Trophoblast cell (in vitro differentiated cells and primary cell): ENCODE measurements around the gene EPB41L1.

Experiments used
- DNase-seq, 2 donors: peaks; one replicate each; pipeline ENCODE4 v3.0.0-alpha.2; 2016
- H2AFZ ChIP-seq: 2 replicates; pipeline ENCODE4 v1.6.1; 2013; ENCODE audit warnings: low read length, moderate library complexity, mild to moderate bottlenecking; ENCODE audit not compliant: insufficient read depth, poor library complexity
- H2AK5ac ChIP-seq: 2 replicates; pipeline ENCODE4 v1.6.1; 2013; ENCODE audit warnings: mild to moderate bottlenecking, low read length
- H2BK120ac ChIP-seq: 2 replicates; pipeline ENCODE4 v1.6.1; 2013; ENCODE audit warnings: low read length, mild to moderate bottlenecking, moderate library complexity; ENCODE audit not compliant: insufficient read depth, poor library complexity
- H2BK12ac ChIP-seq: 2 replicates; pipeline ENCODE4 v1.6.1; 2013; ENCODE audit warnings: mild to moderate bottlenecking, low read length, moderate library complexity
- H2BK5ac ChIP-seq: 2 replicates; pipeline ENCODE4 v1.6.1; 2013; ENCODE audit warnings: low read length, low read depth, moderate library complexity, mild to moderate bottlenecking; ENCODE audit not compliant: poor library complexity
- H3K14ac ChIP-seq: 2 replicates; pipeline ENCODE4 v1.6.1; 2013; ENCODE audit warnings: mild to moderate bottlenecking, low read length
- H3K18ac ChIP-seq: 2 replicates; pipeline ENCODE4 v1.6.1; 2013; ENCODE audit warnings: mild to moderate bottlenecking, low read length
- H3K23ac ChIP-seq: 2 replicates; pipeline ENCODE4 v1.6.1; 2013; ENCODE audit warnings: low read length
- H3K27ac ChIP-seq: 2 replicates; pipeline ENCODE4 v1.5.1; 2013; ENCODE audit warnings: low read depth, mild to moderate bottlenecking, inconsistent platforms, low read length, moderate library complexity
- H3K27me3 ChIP-seq: 2 replicates; pipeline ENCODE4 v1.6.1; 2013; ENCODE audit warnings: inconsistent platforms, mild to moderate bottlenecking, low read length, moderate library complexity; ENCODE audit not compliant: insufficient read depth
- H3K36me3 ChIP-seq, 2 experiments: 1 replicate in 1 of 2; 2 replicates in 1 of 2; pipeline ENCODE4 v1.6.1; 2013; ENCODE audit warnings: low read length in 2 of 2, mild to moderate bottlenecking in 2 of 2, moderate library complexity in 1 of 2; ENCODE audit not compliant: insufficient read depth in 2 of 2, control insufficient read depth in 1 of 2
- H3K4ac ChIP-seq: 2 replicates; pipeline ENCODE4 v1.6.1; 2013; ENCODE audit warnings: low read depth, mild to moderate bottlenecking, low read length, moderate library complexity
- H3K4me1 ChIP-seq, 2 experiments: 1 replicate in 1 of 2; 2 replicates in 1 of 2; pipeline ENCODE4 v1.6.1; 2013; ENCODE audit warnings: low read length in 2 of 2, mild to moderate bottlenecking in 2 of 2, moderate library complexity in 1 of 2; ENCODE audit not compliant: insufficient read depth in 2 of 2, control insufficient read depth in 1 of 2
- H3K4me2 ChIP-seq: 2 replicates; pipeline ENCODE4 v1.6.1; 2013; ENCODE audit warnings: inconsistent platforms, mild to moderate bottlenecking, low read length, moderate library complexity
- H3K4me3 ChIP-seq: 2 replicates; pipeline ENCODE4 v1.5.1; 2013; ENCODE audit warnings: mild to moderate bottlenecking, low read depth, low read length, inconsistent platforms
- H3K79me1 ChIP-seq: one replicate; pipeline ENCODE4 v1.6.1; 2013; ENCODE audit warnings: low read length
- H3K79me2 ChIP-seq: 2 replicates; pipeline ENCODE4 v1.6.1; 2013; ENCODE audit warnings: low read length, mild to moderate bottlenecking; ENCODE audit not compliant: control insufficient read depth, insufficient read depth, poor library complexity
- H3K9ac ChIP-seq: 2 replicates; pipeline ENCODE4 v1.6.1; 2013; ENCODE audit warnings: mild to moderate bottlenecking, low read length
- H3K9me3 ChIP-seq: 2 replicates; pipeline ENCODE4 v1.6.1; 2013; ENCODE audit warnings: low read depth, mild to moderate bottlenecking, control low read depth, inconsistent platforms, low read length; ENCODE audit not compliant: insufficient read depth
- H4K12ac ChIP-seq: 2 replicates; pipeline ENCODE4 v1.6.1; 2013; ENCODE audit warnings: low read depth, mild to moderate bottlenecking, low read length, moderate library complexity
- H4K8ac ChIP-seq: 2 replicates; pipeline ENCODE4 v1.6.1; 2013; ENCODE audit warnings: low read depth, mild to moderate bottlenecking, low read length, moderate library complexity
- H4K91ac ChIP-seq: one replicate; pipeline ENCODE4 v1.6.1; 2013; ENCODE audit warnings: low read depth, mild to moderate bottlenecking, low read length, moderate library complexity
- WGBS: extraction: QIAGEN DNeasy Blood & Tissue Kit; methylation state at CpG from one replicate; pipeline ENCODE4 v1.1.7; 2013; ENCODE audit warnings: missing lambda C conversion rate; ENCODE audit not compliant: insufficient read length, insufficient coverage; ENCODE audit errors: extremely low coverage; 5-methylcytosine and 5-hydroxymethylcytosine counted together

The EPB41L1 gene

GRCh38 chr20:36116807-36117441 lies 37.6 kb upstream of the EPB41L1 start:
- Histone ChIP-seq H3K9me3 (no peaks in the 10 kb centered on the region), H4K91ac (no peak overlapping the region), H3K79me2 (no peaks in the 10 kb centered on the region), H2BK120ac (no peak overlapping the region), H3K79me1 (no peaks in the 10 kb centered on the region), H3K4me3 (no peak overlapping the region), H2BK12ac (no peak overlapping the region), H3K23ac (no peak overlapping the region), H2BK5ac (no peak overlapping the region), H4K8ac (no peak overlapping the region), H3K4ac (no peak overlapping the region), H3K18ac (no peak overlapping the region), H3K4me2 (no peak overlapping the region), H3K14ac (no peak overlapping the region), H4K12ac (no peak overlapping the region), H3K9ac (no peak overlapping the region), H3K36me3 (no peaks in the 10 kb centered on the region), H3K4me1 (peaks cover 26 to 27% of the 10 kb centered on the region in 2 experiments), H2AK5ac (no peak overlapping the region), H3K27ac (peak overlapping the region; percentile 21), H2AFZ (no peak overlapping the region), H3K27me3 (no peaks in the 10 kb centered on the region)
- WGBS = no CpG with 5 or more reads among the region's 2 CpGs
- peak in 1 of 2 donors; percentile 32 for DNase-seq

- Histone ChIP-seq H3K27ac (no peak overlapping the region), H2BK120ac (peak overlapping the region; percentile 21), H2BK5ac (no peak overlapping the region), H3K36me3 (no peaks in the 10 kb centered on the region), H3K23ac (no peak overlapping the region), H3K4me2 (no peak overlapping the region), H2AK5ac (no peak overlapping the region), H4K8ac (no peak overlapping the region), H3K79me2 (no peaks in the 10 kb centered on the region), H4K91ac (no peak overlapping the region), H4K12ac (no peak overlapping the region), H3K9me3 (no peaks in the 10 kb centered on the region), H3K18ac (no peak overlapping the region), H3K14ac (no peak overlapping the region), H3K79me1 (peaks cover 2% of the 10 kb centered on the region), H3K27me3 (no peaks in the 10 kb centered on the region), H3K4me1 (peaks cover 27% of the 10 kb centered on the region in 2 experiments), H3K4ac (no peak overlapping the region), H3K4me3 (no peak overlapping the region), H2AFZ (no peak overlapping the region), H2BK12ac (no peak overlapping the region), H3K9ac (no peak overlapping the region)
- DNase-seq = no peak
Measured at GRCh38 chr20:36117638-36118037, 36.9 kb upstream of the EPB41L1 start.

GRCh38 chr20:36118371-36118770 lies 36.2 kb upstream of the EPB41L1 start:
- Histone ChIP-seq H2BK120ac (no peak overlapping the region), H3K14ac (no peak overlapping the region), H3K36me3 (no peaks in the 10 kb centered on the region), H3K4me2 (no peak overlapping the region), H3K9me3 (no peaks in the 10 kb centered on the region), H4K91ac (no peak overlapping the region), H3K18ac (no peak overlapping the region), H3K23ac (no peak overlapping the region), H3K27ac (no peak overlapping the region), H3K27me3 (no peaks in the 10 kb centered on the region), H3K9ac (no peak overlapping the region), H3K4ac (no peak overlapping the region), H4K8ac (no peak overlapping the region), H3K79me1 (peaks cover 2% of the 10 kb centered on the region), H3K79me2 (no peaks in the 10 kb centered on the region), H3K4me1 (peaks cover 27 to 29% of the 10 kb centered on the region in 2 experiments), H2BK12ac (no peak overlapping the region), H2BK5ac (no peak overlapping the region), H4K12ac (no peak overlapping the region), H2AFZ (no peak overlapping the region), H3K4me3 (no peak overlapping the region), H2AK5ac (no peak overlapping the region)
- no peak for DNase-seq
- WGBS = no CpG with 5 or more reads among the region's 2 CpGs

- Histone ChIP-seq H3K36me3 (no peaks in the 10 kb centered on the region), H4K91ac (no peak overlapping the region), H3K14ac (no peak overlapping the region), H3K4ac (no peak overlapping the region), H4K8ac (no peak overlapping the region), H3K9ac (no peak overlapping the region), H2AFZ (no peak overlapping the region), H3K27me3 (no peaks in the 10 kb centered on the region), H3K4me1 (peaks cover 27 to 29% of the 10 kb centered on the region in 2 experiments), H3K79me1 (peaks cover 2% of the 10 kb centered on the region), H2AK5ac (no peak overlapping the region), H2BK12ac (no peak overlapping the region), H3K4me3 (no peak overlapping the region), H4K12ac (no peak overlapping the region), H3K79me2 (no peaks in the 10 kb centered on the region), H3K9me3 (no peaks in the 10 kb centered on the region), H2BK120ac (no peak overlapping the region), H3K27ac (no peak overlapping the region), H3K23ac (peak overlapping the region; percentile 23), H2BK5ac (no peak overlapping the region), H3K4me2 (no peak overlapping the region), H3K18ac (no peak overlapping the region)
- no CpG with 5 or more reads among the region's 6 CpGs for WGBS
- DNase-seq = no peak
Measured at GRCh38 chr20:36119537-36119936, 35.0 kb upstream of the EPB41L1 start.
